Astrocyte of the cerebellum (primary cell): ENCODE measurements around the gene SIK3.

ENCODE experiments used
- DNase-seq: peaks from one replicate; pipeline ENCODE4 v3.0.0-alpha.2; 2011; ENCODE audit warnings: low read depth
- H3K4me3 ChIP-seq: 2 replicates; pipeline ENCODE4 v1.5.1; 2011; ENCODE audit warnings: mild to moderate bottlenecking, low read depth, low read length, moderate library complexity
- in situ Hi-C: cut with HindIII; loops from 2 replicates; pipeline ENCODE4 v1.10.0; 2017; ENCODE audit warnings: low sequenced_read_pairs
- TF ChIP-seq, protein P1 (sequence below): IDR thresholded peaks from 2 replicates; pipeline ENCODE4 v1.5.1; 2012; ENCODE audit warnings: low read length, low read depth, moderate library complexity, mild to moderate bottlenecking; ENCODE audit errors: missing control alignments

The SIK3 gene

GRCh38 chr11:116976941-116977570, 121.2 kb downstream of the SIK3 start:
- in situ Hi-C loops: no loop called here
- TF ChIP-seq, protein P1, sequence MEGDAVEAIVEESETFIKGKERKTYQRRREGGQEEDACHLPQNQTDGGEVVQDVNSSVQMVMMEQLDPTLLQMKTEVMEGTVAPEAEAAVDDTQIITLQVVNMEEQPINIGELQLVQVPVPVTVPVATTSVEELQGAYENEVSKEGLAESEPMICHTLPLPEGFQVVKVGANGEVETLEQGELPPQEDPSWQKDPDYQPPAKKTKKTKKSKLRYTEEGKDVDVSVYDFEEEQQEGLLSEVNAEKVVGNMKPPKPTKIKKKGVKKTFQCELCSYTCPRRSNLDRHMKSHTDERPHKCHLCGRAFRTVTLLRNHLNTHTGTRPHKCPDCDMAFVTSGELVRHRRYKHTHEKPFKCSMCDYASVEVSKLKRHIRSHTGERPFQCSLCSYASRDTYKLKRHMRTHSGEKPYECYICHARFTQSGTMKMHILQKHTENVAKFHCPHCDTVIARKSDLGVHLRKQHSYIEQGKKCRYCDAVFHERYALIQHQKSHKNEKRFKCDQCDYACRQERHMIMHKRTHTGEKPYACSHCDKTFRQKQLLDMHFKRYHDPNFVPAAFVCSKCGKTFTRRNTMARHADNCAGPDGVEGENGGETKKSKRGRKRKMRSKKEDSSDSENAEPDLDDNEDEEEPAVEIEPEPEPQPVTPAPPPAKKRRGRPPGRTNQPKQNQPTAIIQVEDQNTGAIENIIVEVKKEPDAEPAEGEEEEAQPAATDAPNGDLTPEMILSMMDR: no peak
- no peak overlapping the region for H3K4me3 ChIP-seq
- no peak for DNase-seq

GRCh38 chr11:116975661-116976060, 122.6 kb downstream of the SIK3 start:
- in situ Hi-C loops: no loop called here
- DNase-seq: no peak
- TF ChIP-seq, protein P1: no peak

DNA sequence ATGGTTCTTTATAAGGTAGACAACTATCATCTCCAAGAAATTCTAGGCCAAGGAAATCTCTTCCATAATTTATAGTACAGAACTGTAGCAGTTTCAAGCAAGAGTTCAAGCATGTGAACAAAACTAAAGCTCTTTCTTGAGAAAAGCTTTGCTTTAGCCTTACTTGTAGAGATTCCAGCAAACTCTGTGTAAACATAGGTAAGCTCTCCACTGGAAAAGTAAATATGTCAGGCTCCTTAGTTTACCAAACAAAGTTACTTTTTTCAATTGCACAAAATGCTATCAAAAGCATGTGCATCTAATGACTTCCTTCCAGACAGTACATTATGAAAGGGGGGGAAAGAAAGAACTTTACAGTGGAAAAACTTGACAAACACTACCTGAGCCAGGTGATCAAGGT, 125.0 kb downstream of the SIK3 start:
- H3K4me3 ChIP-seq: no peak overlapping the region
- TF ChIP-seq, protein P1: no peak
- in situ Hi-C loops: no loop called here
- no peak for DNase-seq

More at GRCh38 chr11:116975661-116976060, 122.6 kb downstream of the SIK3 start:
- H3K4me3 ChIP-seq: no peak overlapping the region

GRCh38 chr11:116972691-116973090, 125.5 kb downstream of the SIK3 start:
- H3K4me3 ChIP-seq: no peak overlapping the region
- DNase-seq: no peak
- in situ Hi-C loops: no loop called here
- TF ChIP-seq, protein P1: no peak

DNA sequence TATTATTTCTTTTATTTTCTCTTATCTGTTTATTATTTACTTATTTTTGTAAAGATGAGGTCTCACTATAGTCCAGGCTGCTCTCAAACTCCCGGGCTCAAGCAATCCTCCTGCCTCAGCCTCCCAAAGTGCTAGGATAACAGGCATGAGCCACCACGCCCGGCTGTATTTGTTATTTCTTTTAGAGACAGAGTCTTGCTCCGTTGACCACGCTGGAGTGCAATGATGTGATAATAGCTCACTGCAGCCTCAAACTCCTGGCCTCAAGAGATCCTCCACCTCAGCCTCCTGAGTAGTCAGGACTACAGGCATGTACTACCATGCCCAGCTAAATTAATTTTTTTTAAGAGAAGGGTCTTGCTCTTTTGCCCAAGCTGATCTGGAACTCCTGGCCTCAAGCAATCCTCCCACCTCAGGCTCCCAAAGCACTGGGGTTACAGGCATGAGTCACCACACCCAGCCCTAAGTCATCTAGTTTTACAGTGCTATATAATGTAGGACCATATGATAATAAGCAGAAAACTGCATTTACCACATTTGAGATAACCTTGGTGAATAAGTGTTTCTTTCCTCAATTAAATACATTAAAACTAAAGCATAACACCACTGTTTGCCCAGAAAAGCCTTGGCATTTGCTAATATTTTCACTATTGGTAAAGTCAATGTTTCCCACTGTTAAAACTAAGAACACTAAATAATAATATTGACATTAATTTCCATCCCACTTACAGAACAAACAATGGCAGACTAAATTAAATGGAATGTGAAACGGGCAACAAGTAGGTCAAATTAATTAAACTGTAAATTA, 127.5 kb downstream of the SIK3 start:
- no peak overlapping the region for H3K4me3 ChIP-seq
- in situ Hi-C loops: no loop called here
- DNase-seq: no peak
- TF ChIP-seq, protein P1: no peak

DNA sequence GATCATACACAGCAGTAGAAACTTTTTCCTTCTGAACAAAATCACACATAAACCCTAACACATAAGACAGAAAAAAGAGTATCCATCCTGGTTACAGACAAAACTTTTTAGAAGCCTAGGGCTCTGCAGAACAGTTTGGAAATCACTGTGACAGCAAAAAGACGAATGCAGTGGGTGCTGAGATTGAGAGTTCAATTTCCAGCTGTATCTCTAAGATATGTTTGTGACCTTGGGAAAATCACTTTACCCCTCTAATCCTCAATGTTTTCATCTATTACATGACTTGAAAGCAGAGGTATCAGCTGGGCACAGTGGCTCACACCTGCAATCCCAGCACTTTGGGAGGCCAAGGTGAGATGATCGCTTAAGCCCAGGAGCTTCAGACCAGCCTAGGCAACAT, 128.5 kb downstream of the SIK3 start:
- no peak overlapping the region for H3K4me3 ChIP-seq
- no peak for DNase-seq
- in situ Hi-C loops: no loop called here
- TF ChIP-seq, protein P1: no peak
